Endothelial cell of umbilical vein (primary cell): Measurements from ENCODE around the gene MBOAT1.

Experiments
- EZH2 ChIP-seq: IDR thresholded peaks from 2 replicates; pipeline ENCODE4 v1.6.1; 2012; ENCODE audit warnings: borderline replicate concordance, low read depth, mild to moderate bottlenecking, moderate library complexity, low read length, inconsistent platforms; ENCODE audit not compliant: severe bottlenecking
- FOS ChIP-seq: IDR thresholded peaks from 2 replicates; pipeline ENCODE4 v1.6.1; 2011; ENCODE audit warnings: mild to moderate bottlenecking, low read length, moderate library complexity, borderline replicate concordance; ENCODE audit not compliant: insufficient read depth
- GATA2 ChIP-seq: IDR thresholded peaks from 2 replicates; pipeline ENCODE4 v1.7.0; 2011; ENCODE audit warnings: low read depth, mild to moderate bottlenecking, moderate library complexity, mixed read lengths, low read length; ENCODE audit not compliant: insufficient read length, insufficient read depth
- JUN ChIP-seq: IDR thresholded peaks from 2 replicates; pipeline ENCODE4 v1.6.1; 2011; ENCODE audit warnings: borderline replicate concordance, low read depth; ENCODE audit not compliant: insufficient read length, insufficient read depth
- MYC ChIP-seq: IDR thresholded peaks from one replicate; pipeline ENCODE4 v1.6.1; 2011; ENCODE audit warnings: mild to moderate bottlenecking, low read depth, low read length
- POLR2A ChIP-seq: IDR thresholded peaks from 2 replicates; pipeline ENCODE4 v1.6.1; 2012; ENCODE audit warnings: low read depth, mild to moderate bottlenecking, control low read depth, low read length
- POLR2AphosphoS5 ChIP-seq: IDR thresholded peaks from 2 replicates; pipeline ENCODE4 v1.6.1; 2012; ENCODE audit warnings: low read depth, mild to moderate bottlenecking, control low read depth, low read length, moderate library complexity; ENCODE audit not compliant: insufficient read depth
- TF ChIP-seq, protein P1 (sequence below), 2 donors: IDR thresholded peaks; 1 replicate in 1 of 2; 2 replicates in 1 of 2; pipeline ENCODE4 v1.5.1; 2011; ENCODE audit warnings: low read length in 2 of 2, mild to moderate bottlenecking in 2 of 2, moderate library complexity in 2 of 2, control low read depth in 1 of 2, inconsistent platforms in 1 of 2, low read depth in 1 of 2; ENCODE audit not compliant: insufficient read depth in 1 of 2; ENCODE audit errors: extremely low read depth in 1 of 2
- TF ChIP-seq, protein P2 (sequence below): IDR thresholded peaks from 2 replicates; pipeline ENCODE4 v1.6.1; 2011; ENCODE audit not compliant: insufficient read depth, insufficient read length

DNA sequence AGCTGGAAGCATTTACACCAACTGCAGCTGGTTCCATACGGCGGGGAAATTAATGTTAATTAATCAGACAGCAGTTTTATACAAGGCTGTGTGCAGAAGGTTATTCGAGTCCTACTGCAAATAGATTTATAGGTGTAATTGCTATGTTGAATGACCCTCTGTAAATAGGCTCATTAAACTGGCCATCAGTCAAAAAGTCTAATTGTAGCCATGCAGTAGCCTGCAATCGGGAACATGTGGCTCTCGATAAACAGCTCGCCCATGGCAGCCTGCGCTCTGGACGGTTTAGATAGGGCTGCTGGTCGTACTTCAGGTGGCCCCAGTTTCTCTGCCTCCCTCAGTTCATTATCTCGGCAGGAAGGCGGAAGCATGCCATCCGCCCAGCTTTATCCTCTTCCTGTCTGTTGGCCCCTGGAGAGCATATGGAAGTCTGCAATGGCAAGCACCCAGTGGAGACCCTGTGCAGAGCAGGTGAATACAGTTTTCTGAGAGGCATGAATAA lies 143.2 kb downstream of the MBOAT1 start:
- TF ChIP-seq, protein P1, sequence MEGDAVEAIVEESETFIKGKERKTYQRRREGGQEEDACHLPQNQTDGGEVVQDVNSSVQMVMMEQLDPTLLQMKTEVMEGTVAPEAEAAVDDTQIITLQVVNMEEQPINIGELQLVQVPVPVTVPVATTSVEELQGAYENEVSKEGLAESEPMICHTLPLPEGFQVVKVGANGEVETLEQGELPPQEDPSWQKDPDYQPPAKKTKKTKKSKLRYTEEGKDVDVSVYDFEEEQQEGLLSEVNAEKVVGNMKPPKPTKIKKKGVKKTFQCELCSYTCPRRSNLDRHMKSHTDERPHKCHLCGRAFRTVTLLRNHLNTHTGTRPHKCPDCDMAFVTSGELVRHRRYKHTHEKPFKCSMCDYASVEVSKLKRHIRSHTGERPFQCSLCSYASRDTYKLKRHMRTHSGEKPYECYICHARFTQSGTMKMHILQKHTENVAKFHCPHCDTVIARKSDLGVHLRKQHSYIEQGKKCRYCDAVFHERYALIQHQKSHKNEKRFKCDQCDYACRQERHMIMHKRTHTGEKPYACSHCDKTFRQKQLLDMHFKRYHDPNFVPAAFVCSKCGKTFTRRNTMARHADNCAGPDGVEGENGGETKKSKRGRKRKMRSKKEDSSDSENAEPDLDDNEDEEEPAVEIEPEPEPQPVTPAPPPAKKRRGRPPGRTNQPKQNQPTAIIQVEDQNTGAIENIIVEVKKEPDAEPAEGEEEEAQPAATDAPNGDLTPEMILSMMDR (IDR thresholded peaks at IDR 0.05; ENCODE audit: extremely low read depth in 1 of 2, insufficient read depth in 1 of 2, low read depth in 1 of 2, low read length in 2 of 2): no peak
- TF ChIP-seq POLR2AphosphoS5 (no peak), JUN (no peak), POLR2A (no peak), EZH2 (no peak), FOS (no peak), MYC (no peak), GATA2 (no peak)
- TF ChIP-seq, protein P2, sequence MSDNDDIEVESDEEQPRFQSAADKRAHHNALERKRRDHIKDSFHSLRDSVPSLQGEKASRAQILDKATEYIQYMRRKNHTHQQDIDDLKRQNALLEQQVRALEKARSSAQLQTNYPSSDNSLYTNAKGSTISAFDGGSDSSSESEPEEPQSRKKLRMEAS: no peak
